OCI-LY7 (cell line): ENCODE results near the gene SND1. TPM values are rescaled to one million over a fixed set of nuclear protein-coding genes. Genes with fewer than 3 reads are reported as not detected.

ENCODE experiments used
- BruUV-seq: library from RNA; stranded (reverse); fragments of 400-500 nt; replicated peaks from 2 replicates; lab custom pipeline; 2021; lab: Mats Ljungman, UMichigan
- CTCF ChIA-PET: fragments of 300-600 bp; sonication (Branson Sonifier 250); formaldehyde crosslinking; loops from one replicate; lab custom pipeline; 2022; ENCODE audit warnings: antibody characterized with exemption; ENCODE audit not compliant: unreplicated experiment; lab: Charles Lee
- POLR2A ChIA-PET: fragments of 300-600 bp; sonication (Branson Sonifier 250); formaldehyde crosslinking; loops from one replicate; lab custom pipeline; 2022; ENCODE audit warnings: antibody characterized with exemption; lab: Charles Lee
- DNase-seq: peaks from one replicate; pipeline ENCODE4 v3.0.0-alpha.2; 2015; ENCODE audit warnings: low spot score
- H2AFZ ChIP-seq: fragments of 200-600 bp; sonication (generic), shearing (Covaris generic); 2 replicates; pipeline ENCODE4 v1.6.1; 2014; ENCODE audit warnings: mild to moderate bottlenecking, antibody characterized with exemption, low read length, moderate library complexity
- H3K27ac ChIP-seq: fragments of 200-600 bp; sonication (generic); 2 replicates; pipeline ENCODE4 v1.5.1; 2014; ENCODE audit warnings: mixed run types, low read depth, mild to moderate bottlenecking, moderate library complexity, low read length, inconsistent platforms; ENCODE audit not compliant: poor library complexity, severe bottlenecking
- H3K36me3 ChIP-seq: fragments of 200-600 bp; sonication (generic); 2 replicates; pipeline ENCODE4 v1.6.1; 2014; ENCODE audit warnings: mild to moderate bottlenecking, antibody characterized with exemption, low read length, moderate library complexity, mixed read lengths; ENCODE audit not compliant: insufficient read depth
- H3K4me1 ChIP-seq: fragments of 200-600 bp; sonication (generic); 2 replicates; pipeline ENCODE4 v1.5.1; 2014; ENCODE audit warnings: mild to moderate bottlenecking, low read length; ENCODE audit not compliant: insufficient read depth, poor library complexity, severe bottlenecking
- H3K4me2 ChIP-seq: fragments of 200-600 bp; sonication (generic); 2 replicates; pipeline ENCODE4 v1.6.1; 2014; ENCODE audit warnings: mild to moderate bottlenecking, low read length
- H3K4me3 ChIP-seq: fragments of 200-600 bp; sonication (generic); 2 replicates; pipeline ENCODE4 v1.5.1; 2014; ENCODE audit warnings: mild to moderate bottlenecking, low read depth, low read length; ENCODE audit not compliant: poor library complexity, severe bottlenecking
- H3K79me2 ChIP-seq: fragments of 200-600 bp; sonication (generic); 2 replicates; pipeline ENCODE4 v1.6.1; 2016; ENCODE audit warnings: low read depth, mild to moderate bottlenecking, low read length, moderate library complexity, mixed read lengths; ENCODE audit not compliant: insufficient read depth
- H3K9me2 ChIP-seq: fragments of 200-600 bp; sonication (generic); 2 replicates; pipeline ENCODE4 v1.6.1; 2016; ENCODE audit warnings: mild to moderate bottlenecking, low read length, mixed read lengths; ENCODE audit not compliant: insufficient read depth
- H3K9me3 ChIP-seq: fragments of 200-600 bp; sonication (generic); 2 replicates; pipeline ENCODE4 v1.6.1; 2014; ENCODE audit warnings: mild to moderate bottlenecking, mixed run types, low read length, mixed read lengths
- H4K20me1 ChIP-seq: fragments of 200-600 bp; sonication (generic); 2 replicates; pipeline ENCODE4 v1.6.1; 2014; ENCODE audit warnings: mild to moderate bottlenecking, antibody characterized with exemption, low read length, moderate library complexity, mixed read lengths; ENCODE audit not compliant: insufficient read depth
- EZH2phosphoT487 ChIP-seq: fragments of 200-600 bp; sonication (generic); IDR thresholded peaks from 2 replicates; pipeline ENCODE4 v1.6.1; 2018; ENCODE audit warnings: low read depth, borderline replicate concordance, mild to moderate bottlenecking, mixed run types, antibody characterized with exemption, low read length, moderate library complexity, mixed read lengths
- intact Hi-C: fragments of 100-400 bp; cut with micrococcal nuclease; formaldehyde crosslinking; loops from one replicate; pipeline ENCODE4 v1.10.0; 2022; ENCODE audit not compliant: unreplicated experiment
- total RNA-seq, 2 experiments: library from RNA; depleted of rRNA in 1 of 2; stranded (reverse); fragments of >200 nt in 1 of 2; shearing (Covaris generic) in 1 of 2; gene quantifications; 2 replicates each; pipeline ENCODE4 v1.2.3, GENCODE V29; 2014 to 2022
- TF ChIP-seq, protein P1 (sequence below): fragments of 200-600 bp; sonication (generic); conservative IDR thresholded peaks from 2 replicates; pipeline ENCODE4 v1.5.1; 2014; ENCODE audit warnings: mild to moderate bottlenecking, antibody characterized with exemption, low read length, moderate library complexity, mixed read lengths

SND1 gene
- total RNA-seq, 2 experiments from 2014 or later: 111 to 221 TPM

GRCh38 chr7:127652333-127653248 is 597 bp downstream of the SND1 start:
- peak overlapping the region; percentile 77 for H3K4me2 ChIP-seq
- POLR2A ChIA-PET: interaction anchor here (0.6 to 0.7 kb wide), 2 partner anchors 260 to 356 kb away, joined by 3 read pairs; partner anchors contain the start of gene ZNF800
- H4K20me1 ChIP-seq: peaks cover 33% of the 10 kb centered on the region
- no peaks in the 10 kb centered on the region for H3K9me3 ChIP-seq
- peaks cover 37% of the 10 kb centered on the region for H3K4me1 ChIP-seq
- TF ChIP-seq, protein P1, sequence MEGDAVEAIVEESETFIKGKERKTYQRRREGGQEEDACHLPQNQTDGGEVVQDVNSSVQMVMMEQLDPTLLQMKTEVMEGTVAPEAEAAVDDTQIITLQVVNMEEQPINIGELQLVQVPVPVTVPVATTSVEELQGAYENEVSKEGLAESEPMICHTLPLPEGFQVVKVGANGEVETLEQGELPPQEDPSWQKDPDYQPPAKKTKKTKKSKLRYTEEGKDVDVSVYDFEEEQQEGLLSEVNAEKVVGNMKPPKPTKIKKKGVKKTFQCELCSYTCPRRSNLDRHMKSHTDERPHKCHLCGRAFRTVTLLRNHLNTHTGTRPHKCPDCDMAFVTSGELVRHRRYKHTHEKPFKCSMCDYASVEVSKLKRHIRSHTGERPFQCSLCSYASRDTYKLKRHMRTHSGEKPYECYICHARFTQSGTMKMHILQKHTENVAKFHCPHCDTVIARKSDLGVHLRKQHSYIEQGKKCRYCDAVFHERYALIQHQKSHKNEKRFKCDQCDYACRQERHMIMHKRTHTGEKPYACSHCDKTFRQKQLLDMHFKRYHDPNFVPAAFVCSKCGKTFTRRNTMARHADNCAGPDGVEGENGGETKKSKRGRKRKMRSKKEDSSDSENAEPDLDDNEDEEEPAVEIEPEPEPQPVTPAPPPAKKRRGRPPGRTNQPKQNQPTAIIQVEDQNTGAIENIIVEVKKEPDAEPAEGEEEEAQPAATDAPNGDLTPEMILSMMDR: no peak
- TF ChIP-seq EZH2phosphoT487: no peak
- intact Hi-C loops: loop anchor here (1.0 to 5.0 kb wide), 3 partner anchors 65 to 460 kb away; partner anchors contain the start of genes ARF5, GCC1 and ZNF800
- BruUV-seq: TSS peak; percentile 64
- peak overlapping the region; percentile 48; the same call in 1 of the 2 replicates for H2AFZ ChIP-seq
- H3K79me2 ChIP-seq: peaks cover 54% of the 10 kb centered on the region
- H3K27ac ChIP-seq: peak overlapping the region; percentile 33
- CTCF ChIA-PET: no interaction called here
- no peaks in the 10 kb centered on the region for H3K9me2 ChIP-seq
- DNase-seq: peak; percentile 33
- peaks cover 36% of the 10 kb centered on the region for H3K36me3 ChIP-seq
- peak overlapping the region; percentile 93 for H3K4me3 ChIP-seq

GRCh38 chr7:127653396-127653795 is 1.4 kb downstream of the SND1 start:
- H2AFZ ChIP-seq: no peak overlapping the region
- H3K9me3 ChIP-seq: no peaks in the 10 kb centered on the region
- H3K27ac ChIP-seq: no peak overlapping the region
- DNase-seq: no peak
- ChIA-PET POLR2A (interaction anchor here (0.6 to 0.7 kb wide), 2 partner anchors 261 to 355 kb away, joined by 3 read pairs; partner anchors contain the start of gene ZNF800), CTCF (no interaction called here)
- H3K36me3 ChIP-seq: peaks cover 45% of the 10 kb centered on the region
- TF ChIP-seq, protein P1: no peak
- TF ChIP-seq EZH2phosphoT487: no peak
- BruUV-seq: no TSS peak
- peaks cover 62% of the 10 kb centered on the region for H3K79me2 ChIP-seq
- no peaks in the 10 kb centered on the region for H3K9me2 ChIP-seq
- H3K4me1 ChIP-seq: peaks cover 37% of the 10 kb centered on the region
- H4K20me1 ChIP-seq: peaks cover 35% of the 10 kb centered on the region
- H3K4me3 ChIP-seq: peak overlapping the region; percentile 93
- peak overlapping the region; percentile 77 for H3K4me2 ChIP-seq
- intact Hi-C loops: loop anchor here (5.0 kb wide), 2 partner anchors 66 to 459 kb away; partner anchors contain the start of genes ARF5 and GCC1
